Keratinocyte (primary cell): ENCODE results near the gene NTSR1.

ENCODE experiments used
- EZH2 ChIP-seq: IDR thresholded peaks from one replicate; pipeline ENCODE4 v1.6.1; 2012; ENCODE audit warnings: inconsistent platforms, mild to moderate bottlenecking, low read length, moderate library complexity
- TF ChIP-seq, protein P1 (sequence below), 3 experiments: IDR thresholded peaks in 1 of 3; conservative IDR thresholded peaks in 1 of 3; optimal IDR thresholded peaks in 1 of 3; 2 replicates in 2 of 3; 3 replicates in 1 of 3; pipeline versions ENCODE3 to v1.5.1; 2011; ENCODE audit warnings: low read length in 3 of 3, mild to moderate bottlenecking in 3 of 3, moderate library complexity in 2 of 3, control low read depth in 1 of 3, inconsistent platforms in 1 of 3; ENCODE audit not compliant: insufficient read depth in 2 of 3; ENCODE audit errors: extremely low read depth in 1 of 3

DNA sequence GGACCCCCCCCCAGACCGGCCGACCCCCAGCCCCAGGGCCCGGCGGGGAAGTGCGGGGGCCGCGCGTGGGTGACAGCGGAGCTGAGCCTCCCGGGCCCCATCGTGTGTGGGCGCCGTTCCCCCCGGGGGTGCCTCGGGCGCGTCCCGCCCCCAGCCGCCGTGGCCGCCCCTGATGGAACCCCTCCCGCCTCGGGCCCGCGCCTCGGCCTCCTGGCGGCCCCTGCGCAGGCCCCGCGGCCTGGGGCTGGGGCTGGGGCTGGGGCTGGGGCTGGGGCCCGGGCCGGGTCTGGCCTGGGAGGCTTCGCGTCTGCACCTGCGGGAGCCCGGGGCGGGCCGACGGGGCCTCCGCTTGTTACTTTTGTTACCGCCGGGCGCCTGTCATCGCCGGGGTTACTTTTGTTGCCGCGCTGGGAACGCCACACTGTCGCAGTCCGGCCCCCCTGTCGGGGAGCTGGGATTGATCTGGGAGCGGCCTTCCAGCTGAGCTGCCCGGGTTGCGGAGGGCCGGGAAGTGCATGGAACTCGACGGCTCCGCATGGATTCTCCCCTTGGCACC lies 96.6 kb downstream of the NTSR1 start:
- TF ChIP-seq, protein P1, sequence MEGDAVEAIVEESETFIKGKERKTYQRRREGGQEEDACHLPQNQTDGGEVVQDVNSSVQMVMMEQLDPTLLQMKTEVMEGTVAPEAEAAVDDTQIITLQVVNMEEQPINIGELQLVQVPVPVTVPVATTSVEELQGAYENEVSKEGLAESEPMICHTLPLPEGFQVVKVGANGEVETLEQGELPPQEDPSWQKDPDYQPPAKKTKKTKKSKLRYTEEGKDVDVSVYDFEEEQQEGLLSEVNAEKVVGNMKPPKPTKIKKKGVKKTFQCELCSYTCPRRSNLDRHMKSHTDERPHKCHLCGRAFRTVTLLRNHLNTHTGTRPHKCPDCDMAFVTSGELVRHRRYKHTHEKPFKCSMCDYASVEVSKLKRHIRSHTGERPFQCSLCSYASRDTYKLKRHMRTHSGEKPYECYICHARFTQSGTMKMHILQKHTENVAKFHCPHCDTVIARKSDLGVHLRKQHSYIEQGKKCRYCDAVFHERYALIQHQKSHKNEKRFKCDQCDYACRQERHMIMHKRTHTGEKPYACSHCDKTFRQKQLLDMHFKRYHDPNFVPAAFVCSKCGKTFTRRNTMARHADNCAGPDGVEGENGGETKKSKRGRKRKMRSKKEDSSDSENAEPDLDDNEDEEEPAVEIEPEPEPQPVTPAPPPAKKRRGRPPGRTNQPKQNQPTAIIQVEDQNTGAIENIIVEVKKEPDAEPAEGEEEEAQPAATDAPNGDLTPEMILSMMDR (optimal IDR thresholded peaks at IDR 0.05 in 1 of 3, IDR thresholded peaks at IDR 0.05 in 1 of 3, conservative IDR thresholded peaks at IDR 0.05 in 1 of 3; ENCODE audit: extremely low read depth in 1 of 3, insufficient read depth in 2 of 3, low read length in 3 of 3) = no peak
- TF ChIP-seq EZH2 = no peak
